T-cell (primary cell): Measurements from ENCODE around the gene RSPO4. TPM values are rescaled to one million over a fixed set of nuclear protein-coding genes. Genes with fewer than 3 reads are reported as not detected.

Experiments
- ATAC-seq, 4 experiments: fragments of 200-7000 bp in 3 of 4; fragments of 150-1000 bp in 1 of 4; cut with Tn5 transposase; replicated peaks in 1 of 4; 1 replicate in 3 of 4; 2 replicates in 1 of 4; pipeline ENCODE4 v1.10.0; 2021; ENCODE audit warnings: moderate library complexity in 3 of 4, mild to moderate bottlenecking in 2 of 4, moderate number of reproducible peaks in 1 of 4
- CTCF ChIA-PET, 2 donors: fragments of 300-600 bp; sonication (Branson Sonifier 250); formaldehyde crosslinking; loops; one replicate each; lab custom pipeline; 2022; ENCODE audit warnings: antibody characterized with exemption in 2 of 2; lab: Charles Lee
- POLR2A ChIA-PET, 2 donors: fragments of 300-600 bp; sonication (Branson Sonifier 250); formaldehyde crosslinking; loops; one replicate each; lab custom pipeline; 2022; ENCODE audit warnings: antibody characterized with exemption in 2 of 2; lab: Charles Lee
- DNase-seq, 35 experiments: peaks; one replicate each; pipeline versions ENCODE4 v3.0.0 to v3.0.0-alpha.2; 2013 to 2023
- H3K27ac ChIP-seq: one replicate; pipeline ENCODE4 v1.5.1; 2013; ENCODE audit warnings: low read length
- H3K27me3 ChIP-seq, 2 experiments: replicated peaks in 1 of 2; 1 replicate in 1 of 2; 2 replicates in 1 of 2; pipeline versions ENCODE4 v1.6.1 to v1.7.0; 2013; ENCODE audit warnings: low read length in 1 of 2, mixed read lengths in 1 of 2; ENCODE audit not compliant: control insufficient read depth in 2 of 2, insufficient read depth in 2 of 2; ENCODE audit errors: extremely low read depth in 1 of 2
- H3K36me3 ChIP-seq, 2 donors: 1 replicate in 1 of 2; 2 replicates in 1 of 2; pipeline versions ENCODE4 v1.6.1 to v1.7.0; 2013; ENCODE audit warnings: low read length in 1 of 2; ENCODE audit not compliant: control insufficient read depth in 2 of 2, insufficient read depth in 1 of 2; ENCODE audit errors: extremely low read depth in 1 of 2
- H3K4me1 ChIP-seq, 2 experiments: 1 replicate in 1 of 2; 2 replicates in 1 of 2; pipeline versions ENCODE4 v1.6.1 to v1.7.0; 2013; ENCODE audit warnings: low read length in 2 of 2, mixed read lengths in 1 of 2; ENCODE audit not compliant: insufficient read depth in 2 of 2, control insufficient read depth in 1 of 2; ENCODE audit errors: extremely low read depth in 1 of 2
- H3K4me3 ChIP-seq, 2 donors: 1 replicate in 1 of 2; 2 replicates in 1 of 2; pipeline versions ENCODE4 v1.5.1 to v1.7.0; 2013; ENCODE audit warnings: mild to moderate bottlenecking in 2 of 2, low read length in 1 of 2, moderate library complexity in 1 of 2; ENCODE audit not compliant: control insufficient read depth in 1 of 2; ENCODE audit errors: extremely low read depth in 1 of 2
- H3K9me3 ChIP-seq: 2 replicates; pipeline ENCODE4 v1.7.0; 2013
- H3K27ac Mint-ChIP-seq, 2 donors: one replicate each; pipeline ENCODE4 v1.8.0; 2020 to 2021; ENCODE audit warnings: mild to moderate bottlenecking in 2 of 2, mixed read lengths in 2 of 2
- H3K27me3 Mint-ChIP-seq, 2 donors: one replicate each; pipeline ENCODE4 v1.8.0; 2021 to 2022; ENCODE audit warnings: mixed read lengths in 2 of 2
- H3K36me3 Mint-ChIP-seq: one replicate; pipeline ENCODE4 v1.8.0; 2021; ENCODE audit warnings: mixed read lengths
- H3K4me1 Mint-ChIP-seq, 3 donors: one replicate each; pipeline ENCODE4 v1.8.0; 2020 to 2022; ENCODE audit warnings: mixed read lengths in 3 of 3, mild to moderate bottlenecking in 1 of 3
- H3K4me3 Mint-ChIP-seq, 3 donors: one replicate each; pipeline ENCODE4 v1.8.0; 2020 to 2022; ENCODE audit warnings: mild to moderate bottlenecking in 3 of 3, mixed read lengths in 3 of 3, moderate library complexity in 3 of 3
- H3K9me3 Mint-ChIP-seq, 3 donors: one replicate each; pipeline ENCODE4 v1.8.0; 2020 to 2022; ENCODE audit warnings: mixed read lengths in 3 of 3
- WGBS: methylation state at CpG from one replicate; pipeline ENCODE4 v1.1.5; 2013; ENCODE audit warnings: missing lambda C conversion rate; ENCODE audit not compliant: insufficient coverage; 5-methylcytosine and 5-hydroxymethylcytosine counted together
- total RNA-seq, 35 experiments: library from RNA in 6 of 35; stranded (reverse) in 6 of 35; fragments of 120-200 nt in 1 of 35; gene quantifications; one replicate each; pipeline versions ENCODE4 v1.2.1 to v1.2.4 and lab custom pipeline; 2013 to 2026

Gene RSPO4
- total RNA-seq, 5 donors from 2014 or later (not counting 1 experiment from before 2014, with no cell fraction given) = 0.33 to 0.98 (median 0.55) TPM; not detected in 1

DNA sequence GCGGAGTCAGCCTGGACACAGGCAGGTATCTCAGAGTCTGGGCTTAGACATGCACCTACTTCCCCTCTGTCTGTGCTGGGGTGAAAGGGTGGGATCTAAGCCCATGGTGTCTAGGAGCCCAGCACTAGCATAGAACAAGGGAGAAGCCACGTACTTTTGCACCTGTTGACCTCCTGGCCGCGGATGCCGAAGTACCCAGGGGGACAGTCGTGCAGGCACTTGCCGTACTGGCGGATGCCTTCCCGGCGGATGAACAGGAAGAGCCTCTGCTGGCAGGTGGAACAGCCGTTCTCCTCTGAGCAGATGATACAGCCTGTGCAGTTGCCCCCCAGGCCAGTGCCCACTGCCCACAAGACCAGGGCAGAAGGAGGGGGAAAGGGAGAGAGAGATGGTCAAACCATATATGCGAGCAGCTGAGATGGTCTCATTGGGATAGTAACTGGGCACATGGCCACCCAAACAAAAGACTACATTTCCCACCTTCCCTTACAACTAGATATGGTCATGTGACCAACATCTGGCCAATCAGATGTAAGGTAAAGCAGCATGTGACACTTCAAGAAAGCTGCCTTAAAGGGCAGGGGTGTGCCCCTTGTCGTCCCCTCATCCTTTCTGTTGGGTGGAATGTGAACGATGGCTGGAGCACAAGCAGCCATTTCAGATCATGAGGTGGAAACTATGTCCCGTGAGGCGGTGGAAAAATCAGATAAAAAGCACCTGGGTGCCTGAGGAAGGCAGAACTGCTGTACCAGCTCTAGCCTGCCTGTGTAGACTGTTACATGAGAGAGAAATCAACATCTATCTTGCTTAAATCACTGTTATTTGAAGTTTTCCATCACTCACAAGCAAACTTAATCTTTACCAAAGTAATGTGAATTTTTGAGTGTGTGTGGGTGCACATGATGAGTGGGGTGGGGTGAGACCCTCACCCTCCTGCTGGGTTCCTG lies 34.0 kb downstream of the RSPO4 start:
- Histone ChIP-seq H3K4me3 (no peak overlapping the region), H3K27ac (no peak overlapping the region), H3K4me1 (no peaks in the 10 kb centered on the region), H3K27me3 (peaks cover 0 to 27% of the 10 kb centered on the region in 2 experiments), H3K36me3 (no peaks in the 10 kb centered on the region), H3K9me3 (no peaks in the 10 kb centered on the region)
- H3K4me3 Mint-ChIP-seq = no peak overlapping the region
- no peaks in the 10 kb centered on the region for H3K4me1 Mint-ChIP-seq
- no peaks in the 10 kb centered on the region for H3K9me3 Mint-ChIP-seq
- CTCF ChIA-PET = no interaction called here
- no peaks in the 10 kb centered on the region for H3K36me3 Mint-ChIP-seq
- no peak for ATAC-seq
- DNase-seq = peak in 4 of 35 experiments; percentile 10 to 28 (median 21)
- H3K27ac Mint-ChIP-seq = no peak overlapping the region
- POLR2A ChIA-PET = no interaction called here
- H3K27me3 Mint-ChIP-seq = peaks cover 15 to 23% of the 10 kb centered on the region in 2 donors
- WGBS = 95% methylated on average over 9 of the region's 16 CpGs

GRCh38 chr20:965956-966355 lies 36.2 kb downstream of the RSPO4 start:
- Histone ChIP-seq H3K36me3 (no peaks in the 10 kb centered on the region), H3K4me1 (no peaks in the 10 kb centered on the region), H3K27ac (no peak overlapping the region), H3K9me3 (no peaks in the 10 kb centered on the region), H3K4me3 (no peak overlapping the region), H3K27me3 (peaks cover 0 to 38% of the 10 kb centered on the region in 2 experiments)
- DNase-seq = no peak
- ATAC-seq = no peak
- ChIA-PET POLR2A (no interaction called here), CTCF (interaction anchor here in 1 of 2 donors (0.6 to 1.2 kb wide), 2 partner anchors 9 to 149 kb away, joined by 3 to 4 read pairs; no protein-coding TSS in a partner anchor)
- H3K9me3 Mint-ChIP-seq = no peaks in the 10 kb centered on the region
- WGBS = 84% methylated on average over 8 of the region's 9 CpGs
- H3K27me3 Mint-ChIP-seq = peaks cover 22 to 25% of the 10 kb centered on the region in 2 donors
- no peaks in the 10 kb centered on the region for H3K4me1 Mint-ChIP-seq
- H3K4me3 Mint-ChIP-seq = no peak overlapping the region
- H3K36me3 Mint-ChIP-seq = no peaks in the 10 kb centered on the region
- H3K27ac Mint-ChIP-seq = no peak overlapping the region

- no peak for DNase-seq
- Histone ChIP-seq H3K27ac (no peak overlapping the region), H3K4me3 (no peak overlapping the region), H3K9me3 (no peaks in the 10 kb centered on the region), H3K4me1 (no peaks in the 10 kb centered on the region), H3K27me3 (peaks cover 0 to 57% of the 10 kb centered on the region in 2 experiments), H3K36me3 (no peaks in the 10 kb centered on the region)
- 50% methylated on average over 3 of the region's 10 CpGs for whole genome bisulfite sequencing
- ATAC-seq = no peak
- H3K27ac Mint-ChIP-seq = no peak overlapping the region
- ChIA-PET POLR2A (no interaction called here), CTCF (interaction anchor here in 1 of 2 donors (1.2 kb wide), 1 partner anchor 9 kb away, joined by 3 read pairs; no protein-coding TSS in a partner anchor)
- no peaks in the 10 kb centered on the region for H3K4me1 Mint-ChIP-seq
- H3K4me3 Mint-ChIP-seq = no peak overlapping the region
- no peaks in the 10 kb centered on the region for H3K36me3 Mint-ChIP-seq
- H3K27me3 Mint-ChIP-seq = peaks cover 24 to 35% of the 10 kb centered on the region in 2 donors
- no peaks in the 10 kb centered on the region for H3K9me3 Mint-ChIP-seq
These were observed 38.3 kb downstream of the RSPO4 start for GRCh38 chr20:963795-964194.

DNA sequence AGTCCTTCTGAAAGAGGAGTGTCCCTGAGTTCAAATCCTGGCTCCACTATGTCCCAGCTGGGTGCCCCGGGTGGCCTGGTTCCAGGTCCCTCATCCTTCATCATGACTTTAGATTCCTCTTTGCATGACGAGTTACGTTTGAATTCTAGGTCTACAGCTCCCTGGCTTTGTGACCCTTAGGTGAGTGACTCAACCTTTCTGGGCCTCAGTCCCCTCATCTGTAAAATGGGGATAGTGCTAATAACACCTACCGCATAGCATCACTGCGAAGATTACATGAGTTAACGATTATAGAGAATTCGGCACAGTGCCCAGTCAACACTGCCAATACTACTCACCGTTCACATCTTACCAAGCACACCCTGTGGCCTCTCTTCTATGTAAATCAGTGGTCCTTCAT lies 39.4 kb downstream of the RSPO4 start:
- H3K27ac ChIP-seq = no peak overlapping the region
- H3K36me3 ChIP-seq = no peaks in the 10 kb centered on the region
- Mint-ChIP-seq H3K27ac (no peak overlapping the region), H3K9me3 (no peaks in the 10 kb centered on the region), H3K4me1 (no peaks in the 10 kb centered on the region), H3K27me3 (peaks cover 28 to 39% of the 10 kb centered on the region in 2 donors), H3K4me3 (no peak overlapping the region), H3K36me3 (no peaks in the 10 kb centered on the region)
- no peak for DNase-seq
- no peak overlapping the region for H3K4me3 ChIP-seq
- ChIA-PET CTCF (interaction anchor here in 1 of 2 donors (0.6 kb wide), 1 partner anchor 535 kb away, joined by 4 read pairs; no protein-coding TSS in a partner anchor), POLR2A (no interaction called here)
- no peak for ATAC-seq
- no peaks in the 10 kb centered on the region for H3K4me1 ChIP-seq
- peaks cover 0 to 61% of the 10 kb centered on the region in 2 experiments for H3K27me3 ChIP-seq
- 100% methylated on average over 1 of the region's 8 CpGs for WGBS
- no peaks in the 10 kb centered on the region for H3K9me3 ChIP-seq

- Mint-ChIP-seq H3K4me1 (no peaks in the 10 kb centered on the region), H3K9me3 (no peaks in the 10 kb centered on the region), H3K36me3 (no peaks in the 10 kb centered on the region), H3K4me3 (no peak overlapping the region), H3K27ac (no peak overlapping the region), H3K27me3 (peaks cover 30 to 41% of the 10 kb centered on the region in 2 donors)
- H3K4me1 ChIP-seq = no peaks in the 10 kb centered on the region
- POLR2A ChIA-PET = no interaction called here
- ATAC-seq (no peak), DNase-seq (no peak)
- H3K9me3 ChIP-seq = no peaks in the 10 kb centered on the region
- no peaks in the 10 kb centered on the region for H3K36me3 ChIP-seq
- peaks cover 0 to 63% of the 10 kb centered on the region in 2 experiments for H3K27me3 ChIP-seq
- CTCF ChIA-PET = interaction anchor here in 1 of 2 donors (0.6 kb wide), 1 partner anchor 536 kb away, joined by 4 read pairs; no protein-coding TSS in a partner anchor
- no peak overlapping the region for H3K27ac ChIP-seq
- H3K4me3 ChIP-seq = no peak overlapping the region
- WGBS = 83% methylated on average over 2 of the region's 3 CpGs
These were observed 39.9 kb downstream of the RSPO4 start for GRCh38 chr20:962223-962622.

- ATAC-seq = no peak
- Mint-ChIP-seq H3K27me3 (peaks cover 30 to 41% of the 10 kb centered on the region in 2 donors), H3K36me3 (no peaks in the 10 kb centered on the region), H3K4me1 (no peaks in the 10 kb centered on the region), H3K4me3 (no peak overlapping the region), H3K9me3 (no peaks in the 10 kb centered on the region), H3K27ac (no peak overlapping the region)
- H3K36me3 ChIP-seq = no peaks in the 10 kb centered on the region
- peaks cover 0 to 65% of the 10 kb centered on the region in 2 experiments for H3K27me3 ChIP-seq
- H3K9me3 ChIP-seq = no peaks in the 10 kb centered on the region
- H3K27ac ChIP-seq = no peak overlapping the region
- 93% methylated on average over 2 of the region's 2 CpGs for WGBS
- POLR2A ChIA-PET = no interaction called here
- CTCF ChIA-PET = no interaction called here
- no peak overlapping the region for H3K4me3 ChIP-seq
- DNase-seq = no peak
- H3K4me1 ChIP-seq = no peaks in the 10 kb centered on the region
These were observed 40.3 kb downstream of the RSPO4 start for GRCh38 chr20:961768-962167.
